ENCODE measurements around the gene SCUBE3.
A peak's percentile ranks its signal among the peaks of the same experiment; 100 is the strongest.

SCUBE3 gene

DNA sequence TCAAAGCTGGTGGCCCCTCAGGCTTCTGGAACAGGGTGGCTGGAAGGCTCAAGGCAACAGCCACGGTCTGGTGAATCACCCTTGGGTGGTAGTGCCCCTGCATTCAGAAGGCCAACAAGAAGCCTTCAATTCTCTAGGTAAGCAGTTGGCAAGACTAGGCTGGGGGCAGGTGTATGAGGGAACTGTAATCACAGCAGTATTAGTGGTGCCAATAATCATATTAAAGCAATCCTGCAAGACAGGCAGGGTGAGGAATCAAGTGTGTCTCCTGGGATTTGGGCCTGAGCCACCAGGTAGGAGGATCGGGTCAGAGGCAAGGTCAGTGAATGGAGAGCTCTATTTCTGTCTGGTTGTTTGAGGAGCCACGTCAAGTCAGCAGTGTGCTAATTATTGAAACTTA is 24.9 kb upstream of the SCUBE3 start:
- no peak overlapping the region for H3K14ac ChIP-seq (ENCODE audit: low read length)
- H3K27me3 ChIP-seq (ENCODE audit: control insufficient read depth in 3 of 3, insufficient read depth in 3 of 3, low read depth in 1 of 3, low read length in 3 of 3) = peaks cover 0 to 10% (median 0%) of the 10 kb centered on the region in 3 experiments
- H2BK15ac ChIP-seq (ENCODE audit: low read length) = peak overlapping the region; percentile 25
- H2BK12ac ChIP-seq (ENCODE audit: low read length) = peak overlapping the region; percentile 32
- no peak overlapping the region for H2BK5ac ChIP-seq (ENCODE audit: low read length)
- H3K9me3 ChIP-seq (replicated peaks in 1 of 2; ENCODE audit: control insufficient read depth in 2 of 2, insufficient read depth in 1 of 2, low read depth in 1 of 2, low read length in 2 of 2) = peaks cover 0 to 6% of the 10 kb centered on the region in 2 donors
- no peak overlapping the region for H2AFZ ChIP-seq (ENCODE audit: low read length)
- no peak overlapping the region for H3K4me2 ChIP-seq (ENCODE audit: insufficient read depth, low read length, poor library complexity, severe bottlenecking)
- H3K4me1 ChIP-seq (ENCODE audit: control insufficient read depth in 2 of 2, insufficient read depth in 1 of 2, low read depth in 1 of 2, low read length in 2 of 2) = peaks cover 0 to 16% of the 10 kb centered on the region in 2 donors
- no peak for DNase-seq (ENCODE audit: low spot score)
- H3K18ac ChIP-seq (ENCODE audit: low read length) = no peak overlapping the region
- no peak overlapping the region for H2AK5ac ChIP-seq (ENCODE audit: low read depth, low read length)
- no peaks in the 10 kb centered on the region for H3K36me3 ChIP-seq (replicated peaks in 1 of 2; ENCODE audit: control insufficient read depth in 2 of 2, insufficient read depth in 2 of 2, low read length in 2 of 2)
- H3K4ac ChIP-seq (ENCODE audit: low read length) = no peak overlapping the region
- H3K27ac ChIP-seq (replicated peaks; ENCODE audit: low read length) = no peak overlapping the region
- no peak overlapping the region for H3K23ac ChIP-seq (ENCODE audit: low read depth, low read length, poor library complexity)
- H2BK120ac ChIP-seq (ENCODE audit: low read depth, low read length) = no peak overlapping the region
- no peak overlapping the region for H3K4me3 ChIP-seq (ENCODE audit: low read length in 2 of 2)
- no peaks in the 10 kb centered on the region for H3K79me1 ChIP-seq (ENCODE audit: low read depth, low read length)
- H4K8ac ChIP-seq (ENCODE audit: low read depth, low read length) = no peak overlapping the region
- no CpG with 5 or more reads among the region's 3 CpGs for WGBS, 2 donors (ENCODE audit: extremely low coverage in 2 of 2, insufficient read length in 2 of 2, insufficient replicate concordance in 1 of 2)
- H4K91ac ChIP-seq (ENCODE audit: low read depth, low read length, poor library complexity) = no peak overlapping the region
- no peak overlapping the region for H3K9ac ChIP-seq (ENCODE audit: low read depth, low read length, poor library complexity)

DNA sequence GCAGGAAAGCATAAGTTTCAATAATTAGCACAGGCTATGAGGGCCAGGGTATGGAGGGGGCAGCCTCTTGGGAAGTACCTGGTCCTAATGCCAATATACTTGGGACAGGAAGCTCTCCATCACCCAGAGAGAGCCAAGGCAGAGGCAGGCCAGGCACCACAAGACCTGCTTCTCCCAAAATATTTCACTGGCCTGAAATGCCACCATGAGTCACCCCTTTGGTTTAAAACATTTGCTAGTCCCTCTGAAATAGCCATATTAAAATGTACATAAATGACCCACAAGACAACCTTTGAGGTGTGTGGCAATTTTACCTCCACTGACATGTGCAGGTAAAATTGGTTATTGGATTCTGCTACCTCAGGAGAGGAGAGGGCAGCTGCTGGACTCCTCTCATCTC is 23.4 kb upstream of the SCUBE3 start:
- peaks cover 0 to 6% of the 10 kb centered on the region in 2 donors for H3K9me3 ChIP-seq (replicated peaks in 1 of 2; ENCODE audit: control insufficient read depth in 2 of 2, insufficient read depth in 1 of 2, low read depth in 1 of 2, low read length in 2 of 2)
- H3K4me3 ChIP-seq (ENCODE audit: low read length in 2 of 2) = no peak overlapping the region
- H3K18ac ChIP-seq (ENCODE audit: low read length) = no peak overlapping the region
- no peak overlapping the region for H4K91ac ChIP-seq (ENCODE audit: low read depth, low read length, poor library complexity)
- H2BK15ac ChIP-seq (ENCODE audit: low read length) = no peak overlapping the region
- peaks cover 0 to 10% (median 0%) of the 10 kb centered on the region in 3 experiments for H3K27me3 ChIP-seq (ENCODE audit: control insufficient read depth in 3 of 3, insufficient read depth in 3 of 3, low read depth in 1 of 3, low read length in 3 of 3)
- H3K79me1 ChIP-seq (ENCODE audit: low read depth, low read length) = no peaks in the 10 kb centered on the region
- no peak for DNase-seq (ENCODE audit: low spot score)
- no peak overlapping the region for H3K27ac ChIP-seq (replicated peaks; ENCODE audit: low read length)
- H2BK120ac ChIP-seq (ENCODE audit: low read depth, low read length) = no peak overlapping the region
- no peak overlapping the region for H2AK5ac ChIP-seq (ENCODE audit: low read depth, low read length)
- H3K9ac ChIP-seq (ENCODE audit: low read depth, low read length, poor library complexity) = no peak overlapping the region
- H3K23ac ChIP-seq (ENCODE audit: low read depth, low read length, poor library complexity) = no peak overlapping the region
- H3K14ac ChIP-seq (ENCODE audit: low read length) = no peak overlapping the region
- H3K4me2 ChIP-seq (ENCODE audit: insufficient read depth, low read length, poor library complexity, severe bottlenecking) = no peak overlapping the region
- H4K8ac ChIP-seq (ENCODE audit: low read depth, low read length) = no peak overlapping the region
- no peak overlapping the region for H2AFZ ChIP-seq (ENCODE audit: low read length)
- H3K36me3 ChIP-seq (replicated peaks in 1 of 2; ENCODE audit: control insufficient read depth in 2 of 2, insufficient read depth in 2 of 2, low read length in 2 of 2) = no peaks in the 10 kb centered on the region
- no peak overlapping the region for H3K4ac ChIP-seq (ENCODE audit: low read length)
- peaks cover 0 to 16% of the 10 kb centered on the region in 2 donors for H3K4me1 ChIP-seq (ENCODE audit: control insufficient read depth in 2 of 2, insufficient read depth in 1 of 2, low read depth in 1 of 2, low read length in 2 of 2)
- no peak overlapping the region for H2BK12ac ChIP-seq (ENCODE audit: low read length)
- no peak overlapping the region for H2BK5ac ChIP-seq (ENCODE audit: low read length)

DNA sequence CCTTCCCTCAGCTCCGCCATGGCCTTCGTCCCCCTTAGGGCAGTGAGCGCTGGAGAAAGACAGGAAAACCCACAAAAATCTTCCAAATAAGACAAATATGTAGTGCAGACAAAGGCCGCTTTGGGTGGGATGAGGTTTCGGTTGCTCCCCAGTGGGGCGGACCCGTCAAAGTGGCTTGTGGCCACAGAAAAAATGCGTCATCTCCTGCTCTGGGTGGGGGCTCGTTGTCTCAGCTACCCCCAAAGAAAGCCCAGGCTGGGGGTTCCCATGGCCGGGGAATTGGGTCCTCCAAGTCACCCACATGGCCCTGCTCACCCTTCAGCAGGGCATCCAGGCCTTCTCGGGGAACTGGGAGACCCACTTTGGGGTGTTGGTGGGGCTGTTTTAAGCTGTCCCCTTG is 21.9 kb upstream of the SCUBE3 start:
- Histone ChIP-seq H3K27ac (replicated peaks; ENCODE audit: low read length) (no peak overlapping the region), H3K23ac (ENCODE audit: low read depth, low read length, poor library complexity) (peak overlapping the region; percentile 10), H4K91ac (ENCODE audit: low read depth, low read length, poor library complexity) (no peak overlapping the region), H2AK5ac (ENCODE audit: low read depth, low read length) (peak overlapping the region; percentile 76), H2BK15ac (ENCODE audit: low read length) (peak overlapping the region; percentile 68), H4K8ac (ENCODE audit: low read depth, low read length) (peak overlapping the region; percentile 74), H3K27me3 (ENCODE audit: control insufficient read depth in 3 of 3, insufficient read depth in 3 of 3, low read depth in 1 of 3, low read length in 3 of 3) (peaks cover 0 to 5% (median 0%) of the 10 kb centered on the region in 3 experiments), H3K9ac (ENCODE audit: low read depth, low read length, poor library complexity) (no peak overlapping the region), H2BK12ac (ENCODE audit: low read length) (peak overlapping the region; percentile 35), H3K9me3 (replicated peaks in 1 of 2; ENCODE audit: control insufficient read depth in 2 of 2, insufficient read depth in 1 of 2, low read depth in 1 of 2, low read length in 2 of 2) (peaks cover 0 to 6% of the 10 kb centered on the region in 2 donors), H2AFZ (ENCODE audit: low read length) (no peak overlapping the region), H2BK5ac (ENCODE audit: low read length) (peak overlapping the region; percentile 54), H3K36me3 (replicated peaks in 1 of 2; ENCODE audit: control insufficient read depth in 2 of 2, insufficient read depth in 2 of 2, low read length in 2 of 2) (no peaks in the 10 kb centered on the region), H3K4ac (ENCODE audit: low read length) (no peak overlapping the region), H2BK120ac (ENCODE audit: low read depth, low read length) (peak overlapping the region; percentile 16), H3K18ac (ENCODE audit: low read length) (peak overlapping the region; percentile 44), H3K14ac (ENCODE audit: low read length) (no peak overlapping the region), H3K4me3 (ENCODE audit: low read length in 2 of 2) (no peak overlapping the region), H3K4me2 (ENCODE audit: insufficient read depth, low read length, poor library complexity, severe bottlenecking) (no peak overlapping the region), H3K79me1 (ENCODE audit: low read depth, low read length) (no peaks in the 10 kb centered on the region), H3K4me1 (ENCODE audit: control insufficient read depth in 2 of 2, insufficient read depth in 1 of 2, low read depth in 1 of 2, low read length in 2 of 2) (peaks cover 0 to 16% of the 10 kb centered on the region in 2 donors)
- DNase-seq (ENCODE audit: low spot score) = no peak
- WGBS, 2 donors (ENCODE audit: extremely low coverage in 2 of 2, insufficient read length in 2 of 2, insufficient replicate concordance in 1 of 2) = no CpG with 5 or more reads among the region's 11 CpGs

DNA sequence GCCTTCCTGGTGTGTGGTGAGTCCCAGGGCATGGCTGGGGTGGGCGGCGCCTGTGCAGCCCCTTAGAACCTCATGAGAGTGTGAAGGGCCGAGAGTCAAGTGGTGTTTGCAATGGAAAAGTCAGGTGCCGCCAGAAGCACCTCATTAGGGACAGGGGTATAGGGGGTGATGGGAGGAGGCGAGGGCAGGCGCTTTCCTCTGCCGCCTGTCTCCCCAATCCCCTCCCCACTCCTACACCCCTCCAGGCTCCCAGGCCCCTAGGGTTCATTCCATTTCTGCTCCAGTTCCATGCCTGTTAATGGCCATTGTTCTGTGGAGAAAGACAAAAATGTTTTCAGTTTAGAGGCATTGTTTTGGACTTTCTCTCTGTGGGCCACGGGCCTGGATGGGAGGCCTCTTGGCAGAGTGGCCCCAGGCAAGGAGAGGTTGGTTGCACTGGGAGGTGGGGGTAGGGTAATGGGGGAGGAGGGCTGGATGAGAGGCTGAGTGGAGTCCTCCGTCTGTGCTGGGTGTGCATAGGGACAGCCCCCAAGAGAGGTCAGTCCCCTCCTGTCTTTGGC is 21.4 kb upstream of the SCUBE3 start:
- no peak overlapping the region for H2BK12ac ChIP-seq (ENCODE audit: low read length)
- peak overlapping the region; percentile 46 for H2BK15ac ChIP-seq (ENCODE audit: low read length)
- peak overlapping the region; percentile 54 for H2BK5ac ChIP-seq (ENCODE audit: low read length)
- no peak overlapping the region for H3K23ac ChIP-seq (ENCODE audit: low read depth, low read length, poor library complexity)
- no peak for DNase-seq (ENCODE audit: low spot score)
- no peak overlapping the region for H3K4ac ChIP-seq (ENCODE audit: low read length)
- no peak overlapping the region for H3K9ac ChIP-seq (ENCODE audit: low read depth, low read length, poor library complexity)
- no CpG with 5 or more reads among the region's 9 CpGs for WGBS, 2 donors (ENCODE audit: extremely low coverage in 2 of 2, insufficient read length in 2 of 2, insufficient replicate concordance in 1 of 2)
- no peak overlapping the region for H3K27ac ChIP-seq (replicated peaks; ENCODE audit: low read length)
- H2AK5ac ChIP-seq (ENCODE audit: low read depth, low read length) = peak overlapping the region; percentile 76
- peak overlapping the region; percentile 44 for H3K18ac ChIP-seq (ENCODE audit: low read length)
- H3K14ac ChIP-seq (ENCODE audit: low read length) = no peak overlapping the region
- H2BK120ac ChIP-seq (ENCODE audit: low read depth, low read length) = peak overlapping the region; percentile 16
- H4K91ac ChIP-seq (ENCODE audit: low read depth, low read length, poor library complexity) = no peak overlapping the region
- no peak overlapping the region for H4K8ac ChIP-seq (ENCODE audit: low read depth, low read length)
- peaks cover 0 to 5% (median 0%) of the 10 kb centered on the region in 3 experiments for H3K27me3 ChIP-seq (ENCODE audit: control insufficient read depth in 3 of 3, insufficient read depth in 3 of 3, low read depth in 1 of 3, low read length in 3 of 3)
- no peak overlapping the region for H3K4me3 ChIP-seq (ENCODE audit: low read length in 2 of 2)
- no peak overlapping the region for H3K4me2 ChIP-seq (ENCODE audit: insufficient read depth, low read length, poor library complexity, severe bottlenecking)
- H3K79me1 ChIP-seq (ENCODE audit: low read depth, low read length) = no peaks in the 10 kb centered on the region
- no peaks in the 10 kb centered on the region for H3K36me3 ChIP-seq (replicated peaks in 1 of 2; ENCODE audit: control insufficient read depth in 2 of 2, insufficient read depth in 2 of 2, low read length in 2 of 2)
- H3K4me1 ChIP-seq (ENCODE audit: control insufficient read depth in 2 of 2, insufficient read depth in 1 of 2, low read depth in 1 of 2, low read length in 2 of 2) = peaks cover 0 to 16% of the 10 kb centered on the region in 2 donors
- H2AFZ ChIP-seq (ENCODE audit: low read length) = peak overlapping the region; percentile 8
- H3K9me3 ChIP-seq (replicated peaks in 1 of 2; ENCODE audit: control insufficient read depth in 2 of 2, insufficient read depth in 1 of 2, low read depth in 1 of 2, low read length in 2 of 2) = peaks cover 0 to 6% of the 10 kb centered on the region in 2 donors

All from neuronal stem cell (in vitro differentiated cells).